ENCODE data around the gene DDX10. TPM values are rescaled to one million over a fixed set of nuclear protein-coding genes. Genes with fewer than 3 reads are reported as not detected.

The DDX10 gene
- total RNA-seq, 4 donors from 2014 or later: 8.8 to 27.7 (median 14.6) TPM

DNA sequence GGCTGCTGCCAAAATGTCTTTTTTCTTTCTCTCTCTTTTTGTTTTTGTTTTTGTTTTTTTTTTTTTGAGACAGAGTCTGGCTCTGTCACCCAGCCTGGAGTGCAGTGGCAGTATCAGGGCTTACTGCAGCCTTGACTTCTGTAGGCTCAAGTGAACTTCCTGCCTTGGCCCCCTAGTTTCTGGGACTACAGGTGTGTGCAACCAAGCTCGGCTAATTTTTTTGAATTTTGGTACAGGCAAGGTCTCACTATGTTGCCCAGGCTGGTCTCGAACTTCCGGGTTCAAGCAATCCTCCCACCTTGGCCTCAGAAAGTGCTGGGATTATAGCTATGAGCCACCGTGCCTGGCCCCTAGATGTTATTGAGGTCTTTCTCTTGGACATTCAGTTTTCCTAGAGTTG, 2.2 kb upstream of the DDX10 start:
- TF ChIP-seq CTCF (IDR thresholded peaks at IDR 0.05; ENCODE audit: low read depth): no peak

DNA sequence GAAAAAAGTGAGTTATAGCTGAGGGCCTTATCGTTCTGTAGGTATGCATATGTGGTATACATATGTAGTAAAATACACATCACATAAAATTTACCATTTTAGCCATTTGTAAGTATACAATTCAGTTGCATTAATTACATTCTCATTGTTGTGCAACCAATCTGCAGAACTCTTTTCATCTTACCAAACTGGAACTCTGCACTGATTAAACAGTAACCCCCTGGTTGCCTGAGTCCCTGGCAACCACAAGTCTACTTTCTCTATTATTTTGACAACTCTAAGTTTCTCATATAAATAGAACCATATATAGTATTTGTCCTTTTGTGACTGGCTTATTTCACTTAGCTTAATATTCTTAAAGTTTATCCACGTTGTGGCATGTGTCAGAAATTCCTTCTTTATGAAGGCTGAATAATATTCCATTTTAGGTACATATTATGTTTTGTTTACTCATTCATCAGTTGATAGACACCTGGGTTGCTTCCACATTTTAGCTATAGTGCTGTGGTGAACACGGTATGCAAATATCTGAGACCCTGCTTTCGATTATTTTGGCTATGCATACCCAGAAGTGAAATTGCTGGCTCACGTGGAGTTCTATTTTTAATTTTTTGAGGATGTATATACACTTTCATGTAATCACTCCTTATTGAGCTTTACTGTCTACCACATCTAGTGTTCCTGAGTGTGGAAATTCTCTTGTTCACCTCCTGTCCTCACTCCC, 1.6 kb upstream of the DDX10 start:
- no peak for TF ChIP-seq CTCF (IDR thresholded peaks at IDR 0.05; ENCODE audit: low read depth)

- TF ChIP-seq CTCF (IDR thresholded peaks at IDR 0.05; ENCODE audit: low read depth): no peak
Measured at GRCh38 chr11:108666373-108666772, 1.5 kb downstream of the DDX10 start.

DNA sequence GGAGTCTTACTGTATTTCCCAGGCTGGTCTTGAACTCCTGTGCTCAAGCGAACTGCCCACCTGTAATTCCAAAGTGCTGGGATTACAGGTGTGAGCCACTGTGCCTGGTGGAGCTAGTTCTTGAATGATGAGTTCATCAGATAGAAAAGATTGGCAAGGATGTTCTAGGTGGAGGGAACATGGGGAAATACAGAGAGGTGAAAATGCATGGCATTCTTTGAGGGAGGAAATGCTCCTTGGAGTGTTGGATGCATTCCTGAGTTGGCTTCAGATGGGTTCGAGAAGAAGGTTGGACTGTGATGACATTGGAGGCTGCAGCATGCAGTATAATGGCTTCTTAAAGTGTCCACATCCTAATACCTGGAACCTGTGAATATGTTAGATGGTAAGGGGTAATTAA, 4.4 kb downstream of the DDX10 start:
- TF ChIP-seq CTCF (IDR thresholded peaks at IDR 0.05; ENCODE audit: low read depth): no peak

DNA sequence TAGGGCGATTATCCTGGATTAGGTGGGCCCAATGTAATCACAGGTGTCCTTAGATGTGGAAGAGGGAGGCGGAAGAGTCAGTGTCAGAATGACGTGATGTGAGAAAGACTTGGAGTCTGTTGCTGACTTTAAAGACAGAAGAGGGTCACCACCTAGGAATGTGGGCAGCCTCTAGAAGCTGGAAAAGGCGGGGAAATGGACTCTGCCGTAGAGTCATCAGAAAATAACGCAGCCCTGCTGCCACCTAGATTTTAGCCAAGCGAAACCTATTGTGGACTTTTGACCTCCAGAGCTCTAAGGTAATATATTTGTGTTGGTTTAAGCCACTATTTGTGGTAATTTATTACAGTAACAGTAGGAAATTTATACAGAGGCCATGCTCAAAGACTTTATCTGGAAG, 4.8 kb downstream of the DDX10 start:
- TF ChIP-seq CTCF (IDR thresholded peaks at IDR 0.05; ENCODE audit: low read depth): no peak

GRCh38 chr11:108670451-108670850, 5.6 kb downstream of the DDX10 start:
- TF ChIP-seq CTCF (IDR thresholded peaks at IDR 0.05; ENCODE audit: low read depth): no peak

- TF ChIP-seq CTCF (IDR thresholded peaks at IDR 0.05; ENCODE audit: low read depth): no peak
Measured at GRCh38 chr11:108672113-108672512, 7.2 kb downstream of the DDX10 start.
